ENCODE data around the gene C1orf52. TPM values are rescaled to one million over a fixed set of nuclear protein-coding genes. Genes with fewer than 3 reads are reported as not detected.

C1orf52 gene
- polyA plus RNA-seq (ENCODE audit: insufficient read length in 4 of 4): 10 to 100 TPM; 37.9 to 49.9 (median 41.3) TPM

GRCh38 chr1:85259118-85259911 is at the start of gene C1orf52:
C1orf52 (minus strand) TSS chr1:85259662; CDS start chr1:85259633, 29 bp downstream.
- DNase-seq (ENCODE audit: low read depth in 4 of 4, low spot score in 2 of 4): peak; percentile 70 to 92 (median 90)

DNA sequence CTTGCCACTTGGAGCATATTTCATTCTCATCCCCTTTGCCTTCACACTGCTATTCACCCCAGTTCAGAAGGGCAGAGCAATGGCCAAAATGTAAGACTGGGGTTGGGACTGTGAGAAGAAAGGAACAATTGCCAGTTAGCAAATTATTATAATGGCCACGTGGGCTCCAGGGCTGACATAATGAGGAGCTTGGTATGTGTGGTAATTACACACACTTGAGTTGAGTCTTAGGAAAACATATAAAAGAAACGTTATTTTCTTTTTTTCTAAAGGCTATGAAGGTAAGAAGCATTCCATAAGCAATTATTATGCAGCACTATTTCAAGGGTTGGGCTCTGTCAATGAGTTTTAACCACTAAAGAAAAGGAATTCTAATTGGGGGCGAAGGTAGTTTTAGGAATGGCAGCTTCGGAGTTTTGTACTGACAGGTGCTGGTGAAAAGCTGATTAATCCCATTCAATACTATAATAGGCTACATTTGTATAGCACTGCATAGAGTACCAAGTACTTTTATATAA is 49.4 kb upstream of the C1orf52 start:
- no peak for DNase-seq (ENCODE audit: low read depth in 4 of 4, low spot score in 2 of 4)

DNA sequence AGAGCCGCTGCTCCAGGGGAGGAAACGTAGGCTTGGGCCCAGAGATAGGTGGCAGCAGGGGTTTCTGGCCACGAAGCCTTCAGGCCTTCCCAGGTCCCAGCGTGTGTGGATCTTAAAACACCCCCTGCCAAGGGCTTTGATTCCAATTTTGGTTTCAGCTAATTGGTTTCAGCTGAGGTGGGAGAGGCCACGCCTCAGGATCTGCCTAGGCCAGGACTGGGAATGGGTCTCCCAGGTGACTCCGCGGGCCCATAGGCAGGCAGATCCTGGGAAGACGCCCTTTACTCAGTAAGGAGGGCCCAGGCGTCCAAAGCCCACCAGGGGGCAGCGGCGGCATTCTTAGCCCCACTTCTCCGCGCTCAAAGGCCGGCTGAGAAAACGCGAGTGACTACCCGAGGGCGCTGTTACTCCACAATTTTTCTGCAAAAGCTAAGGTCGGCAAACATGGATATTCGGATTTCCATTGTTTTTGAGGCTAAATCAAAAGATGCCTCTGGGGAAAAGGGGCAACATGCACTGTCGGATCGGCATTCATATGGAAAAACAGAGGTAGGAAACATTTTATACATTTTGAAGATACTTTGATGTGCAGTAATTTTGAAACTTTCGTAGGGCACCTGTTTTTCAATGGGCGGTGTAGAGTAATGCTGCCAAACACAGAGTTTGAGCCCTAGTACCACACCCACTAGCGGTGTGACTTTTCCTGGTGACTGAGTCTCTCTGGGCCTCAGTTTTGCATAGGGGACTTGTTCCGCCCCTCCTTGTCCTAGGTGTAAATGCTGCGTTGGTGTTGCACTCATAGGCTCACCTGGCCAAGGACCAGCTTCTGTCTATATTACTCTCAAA is 48.7 kb upstream of the C1orf52 start:
- peak in 3 of 4 donors; percentile 68 to 83 (median 80) for DNase-seq (ENCODE audit: low read depth in 4 of 4, low spot score in 2 of 4)

DNA sequence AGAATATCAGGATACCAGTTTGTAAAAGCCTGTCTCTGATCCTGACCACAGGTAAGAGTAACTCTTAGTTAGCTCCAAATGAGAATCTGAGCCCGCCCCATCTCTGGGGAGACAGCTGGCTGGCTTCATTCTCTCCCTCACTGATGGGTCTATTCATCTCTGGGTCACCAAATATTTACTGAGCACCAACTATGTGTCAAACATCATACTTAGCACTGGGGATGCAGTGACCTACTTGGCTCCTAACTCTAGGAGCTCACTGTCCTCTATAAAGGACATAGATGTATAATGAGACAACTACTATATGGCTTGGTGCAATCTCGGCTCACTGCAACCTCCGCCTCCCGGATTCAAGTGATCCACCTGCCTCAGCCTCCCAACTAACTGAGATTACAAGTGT is 46.8 kb upstream of the C1orf52 start:
- DNase-seq (ENCODE audit: low read depth in 4 of 4, low spot score in 2 of 4): no peak

DNA sequence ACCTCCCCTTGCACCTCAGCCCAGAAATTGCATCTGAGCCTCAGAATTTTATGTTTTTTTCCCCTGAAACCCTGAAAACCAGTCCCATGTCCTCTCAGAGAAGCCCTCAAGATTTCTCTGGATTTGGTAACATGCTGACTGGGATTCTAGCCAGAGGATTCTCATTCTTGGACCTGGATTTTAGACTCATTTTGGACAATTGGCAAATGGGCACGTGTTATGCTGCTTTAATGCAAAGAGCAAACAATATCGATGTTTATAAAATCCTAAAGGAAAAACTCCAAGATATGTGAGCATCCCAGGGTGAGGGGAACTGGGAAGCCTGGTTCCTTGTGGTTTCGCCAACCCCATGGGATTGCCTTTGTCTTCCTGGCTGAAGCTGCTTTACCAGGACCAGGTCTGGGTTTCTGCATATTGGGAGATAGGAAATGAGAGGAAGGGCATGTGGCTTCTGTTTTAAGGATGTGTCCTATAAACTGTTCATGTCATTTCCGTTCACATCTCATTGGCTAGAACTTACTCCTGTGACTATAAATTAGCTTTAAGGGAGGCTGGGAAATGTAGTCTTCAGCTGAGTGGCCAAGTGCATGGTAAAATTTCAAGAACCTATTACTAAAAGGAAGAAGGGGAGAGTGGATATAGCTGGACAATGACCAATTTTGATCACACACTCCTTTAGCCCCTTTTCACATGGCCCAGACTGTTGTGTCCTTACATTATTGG is 44.1 kb upstream of the C1orf52 start:
- DNase-seq (ENCODE audit: low read depth in 4 of 4, low spot score in 2 of 4): no peak

DNA sequence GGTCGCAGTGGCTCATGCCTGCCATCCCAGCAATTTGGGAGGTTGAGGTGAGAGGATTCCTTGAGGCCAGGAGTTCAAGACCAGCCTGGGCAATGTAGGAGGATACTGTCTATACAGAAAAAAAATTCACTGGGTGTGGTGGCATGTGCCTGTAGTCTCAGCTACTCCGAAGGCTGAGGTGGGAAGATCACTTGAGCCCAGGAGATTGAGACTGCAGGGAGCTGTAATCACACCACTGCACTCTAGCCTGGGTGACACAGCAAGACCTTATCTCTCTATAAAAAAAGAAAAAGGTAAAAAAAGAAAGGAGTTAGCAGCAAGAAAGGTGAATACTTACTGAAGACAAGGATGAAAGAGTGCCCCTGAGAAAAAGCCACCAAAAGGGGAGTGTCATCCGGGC is 40.7 kb upstream of the C1orf52 start:
- no peak for DNase-seq (ENCODE audit: low read depth in 4 of 4, low spot score in 2 of 4)

DNA sequence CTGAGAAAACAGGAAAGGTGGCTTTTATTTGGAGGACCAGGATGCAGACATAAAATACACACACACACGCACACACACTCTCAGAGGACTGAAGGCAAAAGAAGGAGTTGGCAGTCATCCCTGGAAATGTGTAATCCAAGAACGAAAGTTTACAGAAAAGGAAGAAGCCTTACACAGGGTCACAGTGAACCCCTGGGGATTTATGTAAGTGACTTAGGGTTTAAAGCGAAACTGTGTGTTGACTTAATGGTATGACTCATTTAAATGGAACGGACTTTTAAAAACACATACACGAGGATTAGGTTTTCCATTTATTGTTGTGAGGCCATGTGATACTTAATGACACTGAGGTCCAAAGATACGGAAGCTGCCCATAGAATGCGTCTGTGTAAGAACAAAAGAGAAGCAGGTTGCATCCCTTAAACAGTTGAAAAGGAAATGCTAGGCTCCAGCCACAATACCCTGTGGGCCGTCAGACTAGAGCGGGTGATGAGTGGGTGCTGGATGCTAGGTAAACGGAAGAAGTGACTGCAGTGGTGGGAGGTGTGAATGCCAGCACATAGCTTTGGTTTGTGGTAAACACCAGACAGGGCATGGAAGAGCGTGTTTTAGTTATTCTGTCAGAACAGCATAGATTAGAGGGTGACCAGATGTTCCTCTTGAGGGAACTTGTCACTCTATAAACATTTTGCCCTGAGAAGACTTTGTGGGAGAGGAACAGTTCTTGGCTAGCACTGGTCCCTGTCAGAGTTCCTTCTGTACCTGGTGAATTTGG is 38.6 kb upstream of the C1orf52 start:
- peak; percentile 56 to 76 (median 66) for DNase-seq (ENCODE audit: low read depth in 4 of 4, low spot score in 2 of 4)

DNA sequence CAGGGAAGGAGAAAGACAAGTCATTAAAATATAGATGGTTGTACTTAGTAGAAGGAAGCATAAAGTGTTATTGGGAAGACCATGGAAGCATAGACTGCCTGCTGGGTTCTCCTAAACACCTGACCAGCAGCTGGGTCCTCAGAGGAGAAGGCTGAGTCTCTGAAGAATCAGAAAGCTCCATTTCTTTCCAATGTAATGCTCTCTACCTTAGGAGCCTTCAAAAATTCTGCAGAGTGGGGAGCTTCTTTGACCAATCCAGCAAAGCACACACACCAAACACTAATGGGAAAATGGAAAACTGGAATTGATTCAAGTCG is 38.0 kb upstream of the C1orf52 start:
- DNase-seq (ENCODE audit: low read depth in 4 of 4, low spot score in 2 of 4): no peak

DNA sequence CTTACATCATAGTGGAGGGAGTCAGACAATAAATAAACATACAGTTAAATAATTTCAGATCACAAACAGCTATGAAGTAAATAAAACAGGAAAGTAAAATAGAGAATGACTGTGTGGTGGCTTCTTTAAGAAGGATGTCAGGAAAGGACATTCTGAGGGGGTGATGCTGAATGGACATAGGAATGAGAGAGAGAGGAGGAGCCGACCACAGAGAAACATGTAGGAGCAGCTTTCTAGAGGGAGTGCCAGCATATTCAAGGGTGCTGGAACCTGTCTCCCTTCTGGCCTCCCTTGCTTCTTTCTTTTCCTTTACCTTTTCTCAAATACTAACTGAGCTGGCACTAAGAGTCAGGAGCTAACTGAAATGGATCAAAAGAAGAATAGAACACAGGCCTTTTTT is 37.5 kb upstream of the C1orf52 start:
- DNase-seq (ENCODE audit: low read depth in 4 of 4, low spot score in 2 of 4): no peak

DNA sequence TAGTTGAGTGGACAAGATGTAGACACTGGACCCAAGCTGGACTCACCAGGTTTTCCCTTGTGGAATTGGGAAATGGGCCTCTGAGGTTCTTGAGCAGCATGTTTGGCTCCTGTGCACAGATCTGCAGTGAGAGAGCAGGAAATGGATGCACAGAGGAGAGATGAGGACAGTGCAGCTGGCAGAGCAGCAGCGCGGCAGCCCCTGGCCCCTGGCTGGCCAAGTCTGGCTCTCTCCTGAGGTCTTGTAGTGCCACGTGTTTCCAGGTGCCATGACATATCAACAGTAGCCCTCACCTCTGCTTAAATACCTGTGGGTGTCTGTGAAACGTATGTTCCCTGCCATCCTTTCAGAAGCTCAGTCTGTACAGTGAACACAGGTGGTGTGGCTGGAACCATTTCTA is 36.2 kb upstream of the C1orf52 start:
- DNase-seq (ENCODE audit: low read depth in 4 of 4, low spot score in 2 of 4): no peak

DNA sequence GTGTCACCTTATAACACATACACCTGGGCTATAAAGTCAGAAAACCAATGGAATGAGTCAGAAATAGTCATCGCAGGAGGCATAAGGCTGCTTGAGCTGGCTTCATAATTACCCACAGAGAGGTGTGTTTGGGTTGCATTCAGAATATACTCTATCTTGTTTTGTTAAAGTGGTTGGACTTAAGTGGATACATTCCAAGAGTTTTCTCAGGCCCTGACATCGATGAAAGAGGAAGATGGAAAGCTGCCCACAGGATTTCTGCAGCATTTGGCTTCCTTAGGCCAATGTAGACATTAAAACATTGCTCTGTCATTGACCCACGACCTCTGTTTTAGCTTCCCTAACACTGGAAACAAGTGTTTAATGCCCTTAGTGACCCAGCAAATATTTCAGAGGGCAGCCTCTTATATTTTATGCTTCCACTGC is 35.6 kb upstream of the C1orf52 start:
- DNase-seq (ENCODE audit: low read depth in 4 of 4, low spot score in 2 of 4): no peak

DNA sequence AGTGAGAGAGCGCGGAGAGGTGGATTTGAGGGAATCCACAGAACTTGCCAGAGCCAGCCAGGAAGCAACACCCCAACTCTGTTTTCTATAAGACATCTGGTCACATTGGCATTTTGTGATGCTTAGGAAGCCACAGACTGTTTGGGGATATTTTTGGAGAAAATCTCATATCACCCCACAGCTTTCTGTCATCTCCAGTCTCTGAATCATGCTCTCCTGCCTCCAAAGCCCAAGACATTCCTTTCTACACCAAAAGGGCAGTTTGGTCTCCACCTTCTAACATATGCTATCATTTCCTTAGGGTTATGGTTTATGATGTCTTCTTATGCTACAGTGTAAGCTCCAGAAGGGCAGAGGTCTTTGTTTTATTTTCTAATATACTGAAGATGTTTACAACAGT is 31.4 kb upstream of the C1orf52 start:
- DNase-seq (ENCODE audit: low read depth in 4 of 4, low spot score in 2 of 4): no peak

GRCh38 chr1:85289848-85290335 is 30.4 kb upstream of the C1orf52 start:
- no peak for DNase-seq (ENCODE audit: low read depth in 4 of 4, low spot score in 2 of 4)

DNA sequence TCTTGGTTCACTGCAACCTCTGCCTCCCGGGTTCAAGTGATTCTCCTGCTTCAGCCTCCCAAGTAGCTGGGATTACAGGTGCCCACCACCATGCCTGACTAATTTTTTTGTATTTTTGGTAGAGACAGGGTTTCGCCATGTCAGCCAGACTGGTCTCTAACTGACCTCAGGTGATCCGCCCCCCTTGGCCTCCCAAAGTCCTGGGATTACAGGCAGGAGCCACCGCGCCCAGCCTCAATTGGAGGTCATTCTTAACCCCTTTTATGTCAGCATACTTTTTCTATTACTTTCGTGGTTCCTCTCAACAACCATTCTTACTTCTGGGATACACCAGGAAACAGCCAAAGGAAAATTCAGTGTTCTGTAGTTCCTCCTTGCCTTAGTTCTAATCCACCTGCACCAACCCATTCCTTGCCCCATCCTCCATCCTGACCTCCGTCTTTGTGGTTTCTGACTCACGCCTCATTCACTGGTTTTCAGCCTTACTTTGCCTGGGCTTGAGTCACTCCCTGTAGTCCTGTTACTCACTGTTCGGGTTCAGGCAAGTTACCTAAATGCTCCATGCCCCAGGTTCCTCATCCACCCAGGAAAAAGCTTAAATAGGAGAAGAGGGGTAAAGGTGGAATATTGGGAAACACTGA is 29.9 kb upstream of the C1orf52 start:
- no peak for DNase-seq (ENCODE audit: low read depth in 4 of 4, low spot score in 2 of 4)

DNA sequence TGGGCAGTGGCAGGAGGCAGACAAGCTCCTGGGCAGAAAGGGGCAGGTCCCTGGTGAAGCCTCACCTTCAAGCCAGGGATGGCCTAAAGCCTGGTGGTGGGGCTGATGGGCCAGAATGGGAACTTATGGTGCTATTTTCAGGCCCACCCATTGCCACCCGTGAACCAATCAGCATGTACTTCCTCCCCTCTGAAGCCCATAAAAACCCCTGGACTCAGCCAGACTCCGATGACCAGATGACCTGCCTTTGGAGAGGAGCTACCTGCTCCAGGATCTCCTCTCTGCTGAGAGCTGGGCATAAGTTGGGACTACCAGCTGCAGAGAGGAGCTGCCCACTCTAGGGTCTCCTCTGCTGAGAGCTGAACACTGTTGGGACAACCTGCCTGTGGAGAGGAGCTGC is 24.7 kb upstream of the C1orf52 start:
- DNase-seq (ENCODE audit: low read depth in 4 of 4, low spot score in 2 of 4): no peak

GRCh38 chr1:85283475-85284199 is 24.2 kb upstream of the C1orf52 start:
- no peak for DNase-seq (ENCODE audit: low read depth in 4 of 4, low spot score in 2 of 4)

DNA sequence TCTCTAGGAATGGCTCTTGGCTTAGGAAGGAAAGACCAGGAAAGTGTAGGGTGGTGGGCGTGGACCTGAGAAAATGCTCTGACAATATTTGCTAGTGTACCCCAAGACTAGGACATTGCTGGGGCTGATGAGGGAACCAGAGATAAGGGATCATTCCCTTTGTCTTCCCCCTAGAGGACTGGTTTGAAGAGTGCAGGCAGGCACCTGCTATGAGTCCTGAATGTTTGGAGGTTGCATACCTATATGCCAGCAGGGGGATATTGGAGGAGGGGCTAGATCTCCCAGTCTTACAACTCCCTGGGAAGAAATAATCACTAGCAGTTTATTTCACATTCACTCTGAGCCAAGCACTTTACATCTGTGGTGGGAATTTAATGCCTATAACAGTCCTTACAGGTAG is 23.0 kb upstream of the C1orf52 start:
- no peak for DNase-seq (ENCODE audit: low read depth in 4 of 4, low spot score in 2 of 4)

- no peak for DNase-seq (ENCODE audit: low read depth in 4 of 4, low spot score in 2 of 4)
Observed at GRCh38 chr1:85280636-85281035, 21.2 kb upstream of the C1orf52 start.
